ENCODE results near the gene CA11.
A peak's percentile ranks its signal among the peaks of the same experiment; 100 is the strongest.
"Not testable (repeated sequence)": the region's sequence is repeated elsewhere in the genome, so short reads cannot be mapped to it uniquely, and the experiment has no call there.

The CA11 gene

DNA sequence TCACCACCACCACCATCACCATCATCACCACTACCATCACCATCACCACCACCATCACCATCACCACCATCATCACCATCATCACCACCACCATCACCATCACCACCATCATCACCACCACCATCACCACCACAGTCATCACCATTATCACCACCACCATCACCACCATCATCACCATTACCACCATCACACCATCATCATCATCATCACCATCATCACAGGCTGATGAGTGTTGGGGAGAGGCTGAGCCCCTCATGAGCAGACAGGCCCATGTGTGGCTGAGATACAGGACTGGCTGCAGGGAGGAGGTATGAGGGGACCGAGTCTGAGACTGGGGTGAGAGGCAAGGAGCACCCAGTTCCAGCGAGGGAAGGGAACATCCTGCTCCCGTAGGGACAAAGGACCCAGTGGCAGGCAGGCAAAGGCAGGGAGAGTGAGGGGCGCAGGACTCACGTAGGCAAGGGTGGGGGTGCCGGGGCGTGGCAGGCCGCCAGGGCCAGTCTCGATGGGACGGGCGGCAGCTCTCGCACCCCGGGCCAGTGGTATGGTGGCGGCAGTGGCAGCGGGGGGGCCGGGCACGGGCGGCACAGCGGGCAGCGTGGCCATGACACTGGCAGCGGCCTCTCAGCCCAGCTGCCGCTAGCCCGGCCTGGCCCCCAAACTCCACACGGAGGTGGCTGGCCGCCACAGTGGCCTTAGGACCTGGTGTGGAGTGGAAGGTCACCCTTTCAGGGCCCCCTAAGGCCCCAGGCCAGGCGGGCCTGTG lies 24.1 kb upstream of the CA11 start:
- no peak for DNase-seq (ENCODE audit: low read depth in 2 of 2)

DNA sequence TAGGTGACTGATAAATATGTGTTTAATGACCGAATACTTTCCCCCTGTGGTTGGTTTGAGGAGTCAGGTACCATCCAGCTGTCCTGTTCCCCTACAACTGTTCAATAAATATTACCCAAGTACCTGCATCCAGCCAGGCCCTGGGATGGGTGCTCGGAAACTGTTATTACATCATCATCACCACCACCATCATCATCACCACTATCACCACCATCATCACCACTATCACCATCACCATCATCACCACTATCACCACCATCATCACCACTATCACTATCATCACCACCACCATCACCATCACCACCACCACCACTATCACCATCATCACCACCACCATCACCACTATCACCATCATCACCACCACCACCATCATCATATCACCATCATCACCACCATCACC lies 22.8 kb upstream of the CA11 start:
- no peak for DNase-seq (ENCODE audit: low read depth in 2 of 2)

DNA sequence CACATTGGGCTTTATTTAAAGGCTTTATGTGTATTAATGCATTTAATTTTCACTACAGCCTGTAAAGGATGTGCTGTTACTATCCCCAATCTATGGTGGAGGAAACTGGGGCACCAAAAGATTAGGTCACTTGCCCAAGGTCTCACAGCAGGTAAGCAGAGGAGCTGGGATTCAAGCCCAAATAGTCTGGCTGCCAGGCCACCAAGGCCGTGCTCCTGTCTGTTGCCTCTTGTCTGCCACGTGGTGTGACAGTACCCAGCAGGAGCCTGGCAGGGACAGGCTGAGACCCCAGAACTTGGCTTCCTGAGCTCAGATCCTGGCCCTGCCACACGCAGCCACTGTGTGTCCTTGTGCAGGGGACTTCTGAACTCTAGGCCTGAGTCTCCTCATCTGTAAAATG lies 22.3 kb upstream of the CA11 start:
- DNase-seq (ENCODE audit: low read depth in 2 of 2), result no peak

DNA sequence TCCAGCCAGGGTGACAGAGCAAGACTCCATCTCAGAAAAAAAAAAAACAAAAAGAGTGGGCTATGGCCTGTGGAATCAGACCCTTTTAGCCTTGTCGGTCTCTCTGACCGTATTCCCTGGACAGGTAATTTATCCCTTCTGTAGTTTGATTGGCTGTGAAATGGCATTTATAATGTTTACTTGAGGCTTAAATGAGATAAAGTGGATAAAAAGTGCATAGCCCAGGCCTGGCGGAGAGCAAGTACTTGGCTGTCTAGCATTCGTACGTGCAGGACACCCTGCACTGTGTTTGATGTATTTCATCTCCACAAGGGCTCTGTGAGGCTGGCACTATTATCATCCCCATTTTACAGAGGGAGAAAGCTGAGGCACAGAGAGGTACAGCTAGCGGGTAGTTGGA lies 19.8 kb upstream of the CA11 start:
- DNase-seq (ENCODE audit: low read depth in 2 of 2), result no peak

GRCh38 chr19:48664476-48664875 lies 18.5 kb upstream of the CA11 start:
- no peak for DNase-seq (ENCODE audit: low read depth in 2 of 2)

DNA sequence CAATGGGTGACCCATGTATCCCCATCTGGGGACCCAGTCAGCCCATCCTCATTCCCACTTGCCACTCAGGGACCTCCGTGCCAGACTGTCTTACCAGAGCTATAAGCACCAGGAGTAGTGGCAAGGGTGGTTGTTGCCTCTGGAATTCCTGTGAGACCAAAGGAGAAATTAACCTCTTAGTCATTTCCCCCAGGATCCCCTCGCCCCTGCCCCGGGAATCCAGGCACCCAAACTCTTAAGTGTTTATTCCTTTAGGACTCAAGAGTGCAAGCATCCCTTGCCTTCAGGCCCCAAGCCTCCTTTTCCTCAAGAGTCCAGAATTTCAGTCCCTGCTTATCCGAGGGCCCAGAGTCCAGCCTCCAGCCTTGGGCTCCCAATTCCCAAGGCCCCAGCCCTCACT lies 17.7 kb upstream of the CA11 start:
- no peak for DNase-seq (ENCODE audit: low read depth in 2 of 2)

GRCh38 chr19:48661711-48662090 lies 15.7 kb upstream of the CA11 start:
- DNase-seq (ENCODE audit: low read depth in 2 of 2), result no peak

DNA sequence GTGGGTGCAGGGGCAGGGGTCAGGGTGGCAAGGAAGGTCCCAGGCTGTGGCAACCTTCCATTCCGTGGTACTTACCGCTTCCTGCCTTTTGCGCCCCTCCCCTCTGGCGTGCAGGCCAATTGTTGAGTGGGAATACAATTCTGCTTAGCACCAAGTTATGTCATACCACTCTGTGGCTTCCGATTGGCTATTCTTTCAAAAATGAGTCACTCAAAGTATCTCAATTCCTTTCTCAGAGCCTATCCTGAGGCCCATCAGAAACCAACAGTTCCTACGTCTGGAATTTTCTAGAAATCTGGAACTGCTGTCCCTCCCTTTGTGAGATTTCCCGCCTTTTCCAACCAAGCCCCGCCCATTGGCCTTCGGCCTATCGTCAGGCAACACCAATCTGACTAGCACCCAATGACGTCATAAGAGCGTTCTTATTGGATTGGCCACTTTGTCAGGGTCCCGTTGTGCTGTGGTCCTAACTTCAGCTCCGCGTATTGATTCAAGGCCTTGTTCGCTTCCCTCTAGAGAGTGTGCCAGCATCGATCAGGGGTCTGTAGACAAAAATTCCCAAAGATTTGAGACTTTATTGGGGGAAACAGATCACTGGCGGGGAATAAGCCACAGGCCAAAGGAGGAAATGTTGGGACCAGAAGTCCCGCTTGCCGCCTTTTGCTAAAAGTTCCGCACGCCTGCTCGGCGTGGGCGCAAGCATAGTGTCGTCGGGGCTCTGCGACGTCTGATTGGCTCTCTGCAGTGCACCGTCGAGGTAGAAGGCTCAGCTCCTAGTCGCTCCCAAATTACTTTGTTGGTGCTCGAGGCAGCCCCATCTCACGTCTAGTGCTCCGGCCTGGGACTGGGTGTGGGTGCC lies 15.1 kb upstream of the CA11 start:
- DNase-seq (ENCODE audit: low read depth in 2 of 2), result peak; percentile 47

GRCh38 chr19:48659768-48660167 lies 13.8 kb upstream of the CA11 start:
- DNase-seq (ENCODE audit: low read depth in 2 of 2), result no peak

DNA sequence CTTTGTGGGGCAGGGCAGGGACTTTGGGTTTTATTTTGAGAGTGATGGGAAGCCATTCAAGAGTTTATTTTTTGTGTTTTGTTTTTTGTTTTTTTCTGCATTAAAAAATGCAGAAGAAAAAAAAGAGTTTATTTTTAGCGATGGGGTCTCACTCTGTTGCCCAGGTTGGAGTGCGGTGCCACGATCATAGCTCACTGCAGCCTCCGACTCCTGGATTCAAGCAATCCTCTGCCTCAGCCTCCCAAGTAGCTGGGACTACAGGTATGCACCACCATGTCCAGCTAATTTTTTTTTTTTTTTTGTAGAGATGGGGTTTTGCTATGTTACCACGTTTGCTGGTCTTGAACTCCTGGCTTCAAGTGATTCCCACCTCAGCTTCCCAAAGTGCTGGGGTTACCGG lies 12.5 kb upstream of the CA11 start:
- no peak for DNase-seq (ENCODE audit: low read depth in 2 of 2)

GRCh38 chr19:48657828-48658227 lies 11.8 kb upstream of the CA11 start:
- not testable (repeated sequence) for DNase-seq (ENCODE audit: low read depth in 2 of 2)

DNA sequence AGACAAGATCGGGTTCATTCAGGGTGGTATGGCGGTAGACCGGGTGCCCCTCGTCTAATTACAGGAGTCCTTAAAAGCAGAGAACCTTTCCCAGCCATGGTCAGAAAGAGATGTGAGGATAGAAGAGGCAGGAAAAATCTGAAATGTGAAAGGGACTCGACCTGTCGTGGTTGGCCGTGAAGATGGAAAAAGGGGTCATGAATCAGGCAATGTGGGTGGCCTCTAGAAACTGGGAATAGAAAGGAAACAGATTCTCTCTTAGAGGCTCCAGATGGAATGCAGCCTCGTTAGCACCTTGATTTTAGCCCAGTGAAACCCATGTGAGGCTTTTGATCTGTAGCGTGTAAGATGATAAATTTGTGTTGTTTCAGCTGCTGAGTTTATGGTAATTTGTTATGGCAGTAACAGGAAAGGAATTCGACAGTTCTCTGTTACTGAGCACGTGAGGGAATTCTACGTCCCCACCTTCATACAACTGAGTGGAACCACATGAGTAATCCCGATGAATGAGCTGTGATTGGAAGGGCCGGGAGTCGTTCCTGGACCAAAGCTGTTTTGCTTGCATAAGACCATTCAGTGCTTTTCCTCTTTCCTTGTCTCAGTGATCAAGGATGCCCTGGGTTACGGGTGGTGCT lies 11.0 kb upstream of the CA11 start:
- no peak for DNase-seq (ENCODE audit: low read depth in 2 of 2)

- no peak for DNase-seq (ENCODE audit: low read depth in 2 of 2)
These were observed 8.5 kb upstream of the CA11 start for GRCh38 chr19:48654299-48655059.

- no peak for DNase-seq (ENCODE audit: low read depth in 2 of 2)
These were observed 5.7 kb upstream of the CA11 start for GRCh38 chr19:48651683-48652048.

DNA sequence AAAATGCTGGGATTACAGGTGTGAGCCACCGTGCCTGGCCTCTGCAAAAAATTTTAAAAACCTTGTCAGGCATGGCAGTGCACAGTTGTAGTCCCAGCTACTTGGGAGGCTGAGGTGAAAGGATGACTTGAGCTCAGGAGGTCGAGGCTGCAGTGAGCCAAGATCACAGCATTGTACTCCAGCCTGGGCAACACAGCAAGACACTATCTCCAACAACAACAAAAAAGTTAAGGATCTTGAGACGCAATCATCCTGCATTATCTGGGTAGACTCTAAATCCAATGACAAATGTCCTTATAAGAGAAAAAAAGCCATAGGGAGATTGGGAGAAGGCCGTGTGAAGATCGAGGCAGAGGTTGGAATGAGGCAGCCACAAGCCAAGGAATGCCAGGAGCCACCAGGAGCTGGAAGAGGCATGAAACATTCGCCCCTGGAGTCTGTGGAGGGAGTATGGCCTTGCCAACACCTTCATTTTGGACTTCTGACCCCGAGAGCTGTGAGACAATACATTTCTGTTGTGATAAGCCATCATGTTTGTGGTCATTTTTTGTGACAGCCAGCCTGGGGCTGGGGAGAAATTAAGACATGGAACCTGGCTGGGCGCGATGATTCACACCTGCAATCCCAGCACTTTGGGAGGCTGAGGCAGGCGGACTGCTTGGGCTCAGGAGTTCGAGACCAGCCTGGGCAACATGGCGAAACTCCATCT lies 5.1 kb upstream of the CA11 start:
- DNase-seq (ENCODE audit: low read depth in 2 of 2), result no peak

- DNase-seq (ENCODE audit: low read depth in 2 of 2), result no peak
These were observed 2.1 kb upstream of the CA11 start for GRCh38 chr19:48648134-48648533.

GRCh38 chr19:48646722-48647216 lies 782 bp upstream of the CA11 start:
- DNase-seq (ENCODE audit: low read depth in 2 of 2), result no peak

DNA sequence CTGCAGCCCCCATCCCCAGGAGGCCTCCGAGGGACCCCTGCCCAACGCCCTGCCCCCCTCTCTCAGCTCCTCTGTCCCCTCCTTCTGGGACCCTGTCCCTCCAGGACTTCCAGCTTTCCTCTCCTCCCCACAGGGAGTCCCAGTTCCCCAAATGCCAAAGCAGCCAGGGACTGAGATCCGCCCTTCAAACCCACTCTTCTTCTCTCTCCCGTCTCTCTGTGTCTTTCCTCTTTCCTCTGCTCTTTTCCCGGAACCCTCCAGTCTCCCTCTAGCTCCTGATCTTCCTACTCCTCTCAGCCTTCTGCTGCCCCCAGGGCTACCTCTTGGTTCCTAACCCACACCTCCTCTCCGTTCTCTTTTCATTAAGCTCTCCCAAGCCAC lies 377 bp downstream of the CA11 start:
- DNase-seq (ENCODE audit: low read depth in 2 of 2), result no peak

DNA sequence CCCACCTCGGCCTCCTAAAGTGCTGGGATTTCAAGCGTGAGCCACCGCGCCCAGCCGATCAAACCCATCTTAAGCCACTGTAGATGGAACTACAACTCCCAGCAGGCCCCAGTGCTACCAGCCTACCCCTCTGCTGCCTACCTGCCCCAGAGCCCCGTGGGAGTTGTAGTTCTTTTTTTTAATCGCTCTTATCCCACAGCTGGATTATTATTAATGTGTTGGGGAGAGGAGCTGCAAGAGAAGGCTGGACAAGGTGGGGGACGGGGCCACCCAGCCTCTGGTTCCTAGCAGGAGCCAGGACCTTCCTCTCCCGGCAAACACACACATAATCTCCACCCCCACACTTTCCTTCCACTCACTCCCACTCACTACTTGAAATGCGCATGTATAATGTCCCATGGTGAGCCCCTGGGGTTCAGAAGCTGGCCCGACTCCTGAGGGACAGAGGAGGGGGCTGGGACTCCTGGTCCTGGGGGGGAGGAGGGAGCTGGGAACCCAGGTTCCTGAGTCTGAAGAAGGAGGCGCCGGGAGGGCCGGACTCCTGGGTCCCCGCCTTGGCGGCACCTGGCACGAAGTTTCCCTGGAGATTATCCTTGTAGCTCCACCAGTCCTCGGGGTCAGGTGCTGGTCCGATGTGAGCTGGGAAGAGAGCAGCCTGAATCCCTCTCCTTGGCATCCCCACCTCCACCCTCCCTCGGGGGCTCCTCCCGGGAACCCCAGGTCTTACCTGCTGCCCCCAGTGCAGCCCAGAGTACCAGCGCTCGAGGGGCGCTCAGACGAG lies 958 bp downstream of the CA11 start:
- peak; percentile 48 to 60 for DNase-seq (ENCODE audit: low read depth in 2 of 2)

- no peak for DNase-seq (ENCODE audit: low read depth in 2 of 2)
These were observed 1.6 kb downstream of the CA11 start for GRCh38 chr19:48644355-48644754.

GRCh38 chr19:48642862-48643261 lies 3.1 kb downstream of the CA11 start:
- DNase-seq (ENCODE audit: low read depth in 2 of 2), result no peak
